ENCODE data around the gene TPST2.

DNA sequence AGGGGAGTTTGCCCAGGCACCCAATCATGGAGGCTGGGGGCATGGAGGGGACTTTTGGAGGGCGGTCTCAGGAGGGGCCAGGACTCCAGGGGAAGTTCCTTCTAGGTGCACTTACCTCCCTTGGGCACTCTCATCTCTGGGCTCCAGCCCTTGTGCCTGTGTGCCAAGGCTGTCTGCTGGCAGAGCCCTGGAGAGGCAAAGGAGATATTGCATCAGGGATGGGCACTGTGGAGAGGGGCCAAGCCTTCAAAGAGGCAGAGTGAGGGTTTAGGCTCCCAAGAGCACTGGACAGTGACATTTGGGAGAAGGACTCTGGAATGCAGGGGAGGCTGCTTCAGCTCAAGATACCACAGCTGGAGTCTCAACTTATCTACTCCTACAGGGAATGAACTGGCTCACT, 45.4 kb downstream of the TPST2 start:
- TF ChIP-seq, protein P1, sequence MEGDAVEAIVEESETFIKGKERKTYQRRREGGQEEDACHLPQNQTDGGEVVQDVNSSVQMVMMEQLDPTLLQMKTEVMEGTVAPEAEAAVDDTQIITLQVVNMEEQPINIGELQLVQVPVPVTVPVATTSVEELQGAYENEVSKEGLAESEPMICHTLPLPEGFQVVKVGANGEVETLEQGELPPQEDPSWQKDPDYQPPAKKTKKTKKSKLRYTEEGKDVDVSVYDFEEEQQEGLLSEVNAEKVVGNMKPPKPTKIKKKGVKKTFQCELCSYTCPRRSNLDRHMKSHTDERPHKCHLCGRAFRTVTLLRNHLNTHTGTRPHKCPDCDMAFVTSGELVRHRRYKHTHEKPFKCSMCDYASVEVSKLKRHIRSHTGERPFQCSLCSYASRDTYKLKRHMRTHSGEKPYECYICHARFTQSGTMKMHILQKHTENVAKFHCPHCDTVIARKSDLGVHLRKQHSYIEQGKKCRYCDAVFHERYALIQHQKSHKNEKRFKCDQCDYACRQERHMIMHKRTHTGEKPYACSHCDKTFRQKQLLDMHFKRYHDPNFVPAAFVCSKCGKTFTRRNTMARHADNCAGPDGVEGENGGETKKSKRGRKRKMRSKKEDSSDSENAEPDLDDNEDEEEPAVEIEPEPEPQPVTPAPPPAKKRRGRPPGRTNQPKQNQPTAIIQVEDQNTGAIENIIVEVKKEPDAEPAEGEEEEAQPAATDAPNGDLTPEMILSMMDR (IDR thresholded peaks at IDR 0.05), result no peak
- TF ChIP-seq POLR2A (IDR thresholded peaks at IDR 0.05), result no peak

All from esophagus squamous epithelium (tissue), 4 donors.